HG03108 (cell line): Measurements from ENCODE around the gene MOB3A.
A peak's percentile ranks its signal among the peaks of the same experiment; 100 is the strongest.
"Not testable (repeated sequence)": the region's sequence is repeated elsewhere in the genome, so short reads cannot be mapped to it uniquely, and the experiment has no call there.

Experiments used
- ATAC-seq: cut with Tn5 transposase; IDR thresholded peaks from one replicate; pipeline ENCODE4 v1.9.1; 2021; ENCODE audit warnings: moderate library complexity; ENCODE audit not compliant: unreplicated experiment

Gene MOB3A

GRCh38 chr19:2096034-2096479 is at the start of gene MOB3A:
TSS of gene MOB3A (minus strand) at chr19:2096326. CDS start at chr19:2078560, 17,766 bp downstream.
- ATAC-seq: peak; percentile 28

DNA sequence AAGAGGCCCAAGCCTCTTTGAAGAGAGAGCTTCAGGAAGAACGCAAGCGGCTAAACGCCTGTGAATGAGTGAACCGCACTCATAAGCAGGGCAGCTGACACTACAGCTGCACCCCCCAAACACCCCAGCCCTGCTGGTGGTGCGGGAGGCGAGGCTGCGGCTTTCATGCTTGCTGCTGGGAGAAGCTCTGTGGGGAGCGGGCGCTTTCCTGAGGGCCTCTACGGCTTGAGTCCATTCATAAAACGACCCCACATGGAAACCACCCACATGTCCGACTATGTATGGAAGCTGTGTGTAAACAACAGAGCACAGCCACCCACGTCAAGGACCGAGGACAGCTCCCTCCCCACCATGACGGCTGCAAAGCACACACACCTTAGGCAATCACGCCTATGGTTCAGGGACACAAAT is 49.7 kb upstream of the MOB3A start:
- ATAC-seq: no peak

- no peak for ATAC-seq
Observed at GRCh38 chr19:2144190-2144589, 48.1 kb upstream of the MOB3A start.

GRCh38 chr19:2142173-2142829 is 46.2 kb upstream of the MOB3A start:
- no peak for ATAC-seq

DNA sequence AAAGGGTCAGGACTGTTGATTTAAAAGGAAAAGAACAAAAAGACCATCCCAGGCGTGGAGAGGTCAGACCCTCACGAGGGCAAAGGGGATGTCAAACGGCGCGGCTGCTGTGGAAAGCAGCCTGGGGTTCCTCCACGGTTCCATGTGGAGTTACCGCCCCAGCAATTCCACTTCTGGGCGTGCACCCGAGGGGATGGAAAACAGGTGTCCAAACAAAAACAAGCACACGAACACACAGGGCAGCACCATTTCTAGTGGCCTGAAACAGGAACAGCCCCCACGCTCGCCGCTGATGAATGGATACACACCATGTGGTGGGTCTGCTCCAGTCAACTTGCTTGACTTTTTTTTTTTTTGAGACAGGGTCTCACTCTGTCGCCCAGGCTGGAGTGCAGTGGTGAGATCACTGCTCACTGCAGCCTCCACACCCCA is 44.0 kb upstream of the MOB3A start:
- no peak for ATAC-seq

DNA sequence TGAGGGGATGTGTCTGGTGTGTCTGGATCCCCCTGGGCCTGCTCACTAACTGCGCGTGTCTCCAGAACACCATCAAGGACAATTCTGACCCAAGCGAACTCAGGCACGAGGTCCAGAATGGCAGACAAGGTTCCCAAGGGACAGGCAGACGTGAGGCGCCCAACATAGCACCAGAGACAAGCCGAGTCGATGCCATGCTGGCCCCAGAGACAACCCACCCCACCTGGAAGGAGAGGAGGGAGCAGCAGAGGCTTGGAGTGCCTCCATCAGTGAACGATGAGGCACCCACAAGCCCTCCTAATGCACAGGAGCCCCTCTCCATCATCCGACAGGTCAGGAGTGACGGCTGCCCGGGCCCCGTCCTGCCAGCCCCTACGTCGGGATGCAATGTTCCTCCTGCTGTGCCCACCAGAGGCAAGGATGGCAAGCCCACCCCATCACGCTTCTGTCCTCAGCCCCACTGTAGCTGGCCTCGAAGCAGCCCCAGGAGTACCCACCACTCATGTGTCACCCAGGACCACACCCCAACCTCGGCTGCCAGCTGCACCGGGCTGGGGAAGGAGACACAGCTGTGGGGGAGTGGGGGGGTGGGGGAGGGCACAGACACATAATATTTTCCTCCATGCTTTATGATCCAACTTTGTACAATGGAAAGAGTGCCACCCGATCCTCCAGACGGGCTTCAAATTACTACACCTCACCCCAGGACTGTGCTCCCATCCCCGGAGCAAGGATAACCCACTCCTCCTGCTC is 43.4 kb upstream of the MOB3A start:
- no peak for ATAC-seq

DNA sequence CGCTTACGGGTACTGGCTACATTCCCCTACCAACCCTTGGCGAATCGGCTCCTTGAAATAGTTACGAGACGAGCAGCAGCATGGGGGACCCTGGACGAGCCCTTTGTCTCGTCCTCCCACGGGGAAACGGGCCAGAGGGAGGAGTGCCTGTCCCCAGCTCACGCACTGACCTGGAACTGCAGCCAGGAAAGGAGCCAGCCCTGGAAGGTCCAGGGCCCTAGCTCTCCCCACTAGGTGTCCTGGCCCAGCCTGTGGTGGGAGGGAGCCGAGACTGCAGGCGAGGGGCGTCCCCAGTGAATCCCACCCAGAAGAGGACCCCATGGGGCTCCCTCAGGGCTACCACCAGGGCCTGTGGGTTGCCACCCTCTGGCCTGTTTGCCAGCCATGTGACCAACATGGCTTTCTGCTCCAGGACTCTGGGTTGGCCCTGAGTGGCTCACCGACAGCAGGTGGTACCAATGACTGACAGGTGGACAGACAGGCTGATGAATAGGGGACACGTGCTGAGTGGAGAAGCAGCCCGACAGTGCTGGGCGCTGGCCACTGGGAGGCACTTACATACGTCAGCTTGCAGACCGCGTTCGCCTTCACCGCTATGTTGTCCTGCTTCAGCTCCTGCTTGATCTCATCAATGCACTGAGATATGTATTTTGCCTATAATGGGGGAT is 42.1 kb upstream of the MOB3A start:
- ATAC-seq: no peak

- ATAC-seq: no peak
Observed at GRCh38 chr19:2136796-2137195, 40.7 kb upstream of the MOB3A start.

GRCh38 chr19:2135474-2136402 is 39.6 kb upstream of the MOB3A start:
- no peak for ATAC-seq

DNA sequence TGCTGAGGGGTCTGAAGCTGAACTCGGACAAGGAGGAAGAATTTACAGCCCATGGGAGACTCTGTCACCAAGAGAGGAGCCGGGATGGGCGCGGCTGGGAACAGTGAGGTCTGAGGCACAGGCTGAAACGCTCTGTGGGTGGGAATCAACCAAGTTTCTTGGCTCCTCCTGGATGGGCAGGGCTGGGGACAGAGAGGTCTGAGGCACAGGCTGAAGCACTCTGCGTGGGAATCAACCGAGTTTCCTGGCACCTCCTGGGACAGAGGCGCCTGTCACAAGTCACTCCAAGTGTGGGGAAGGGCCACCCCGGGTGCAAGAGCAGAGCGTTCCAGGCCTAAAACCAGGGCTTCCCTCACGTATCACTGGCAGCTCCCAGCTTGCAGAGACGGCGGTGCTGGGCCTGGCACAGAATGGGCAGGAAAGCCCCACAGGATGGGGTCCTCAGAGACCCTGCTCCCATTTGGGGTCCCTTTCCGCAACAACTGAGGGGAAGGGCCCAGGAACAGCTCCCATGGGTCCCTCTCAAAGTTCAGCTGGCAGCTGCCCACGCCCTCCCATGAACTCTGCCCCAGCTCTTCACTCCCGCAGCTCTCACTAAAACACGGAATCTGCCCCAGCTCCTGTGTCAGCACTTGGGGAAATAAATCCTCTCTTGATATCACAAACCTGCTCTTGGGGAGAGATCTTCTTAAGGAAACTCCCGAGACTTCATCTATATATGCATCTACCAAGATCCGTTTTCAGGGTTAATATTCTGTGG is 36.8 kb upstream of the MOB3A start:
- no peak for ATAC-seq

GRCh38 chr19:2132191-2132590 is 36.1 kb upstream of the MOB3A start:
- ATAC-seq: no peak

DNA sequence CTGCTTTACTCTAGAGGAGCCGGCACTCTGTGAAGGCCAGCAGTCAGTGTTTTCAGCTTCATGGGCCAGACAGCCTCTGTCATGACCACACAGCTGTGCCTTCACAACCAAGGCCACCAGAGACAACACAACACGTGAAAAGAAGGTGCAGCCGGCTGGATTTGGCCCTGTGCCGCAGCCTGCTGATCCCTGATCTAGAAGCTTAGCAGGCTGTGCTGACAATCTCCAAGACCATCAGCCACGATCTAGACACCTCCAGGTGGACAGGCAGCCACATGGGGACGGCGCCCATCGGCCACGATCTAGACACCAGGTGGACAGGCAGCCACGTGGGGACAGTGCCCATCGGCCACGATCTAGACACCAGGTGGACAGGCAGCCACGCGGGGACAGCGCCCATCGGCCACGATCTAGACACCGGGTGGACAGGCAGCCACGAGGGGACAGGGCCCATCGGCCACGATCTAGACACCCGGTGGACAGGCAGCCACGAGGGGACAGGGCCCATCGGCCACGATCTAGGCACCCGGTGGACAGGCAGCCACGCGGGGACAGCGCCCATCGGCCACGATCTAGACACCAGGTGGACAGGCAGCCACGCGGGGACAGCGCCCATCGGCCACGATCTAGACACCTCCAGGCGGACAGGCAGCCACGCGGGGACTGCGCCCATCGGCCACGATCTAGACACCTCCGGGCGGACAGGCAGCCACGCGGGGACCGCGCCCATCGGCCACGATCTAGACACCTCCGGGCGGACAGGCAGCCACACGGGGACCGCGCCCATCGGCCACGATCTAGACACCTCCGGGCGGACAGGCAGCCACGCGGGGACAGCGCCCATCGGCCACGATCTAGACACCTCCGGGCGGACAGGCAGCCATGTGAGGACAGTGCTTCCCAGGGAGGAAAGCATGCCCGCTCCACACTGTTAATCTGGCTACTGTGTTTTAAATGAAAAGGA is 35.2 kb upstream of the MOB3A start:
- not testable (repeated sequence) for ATAC-seq

GRCh38 chr19:2129892-2130770 is 34.0 kb upstream of the MOB3A start:
- ATAC-seq: no peak

DNA sequence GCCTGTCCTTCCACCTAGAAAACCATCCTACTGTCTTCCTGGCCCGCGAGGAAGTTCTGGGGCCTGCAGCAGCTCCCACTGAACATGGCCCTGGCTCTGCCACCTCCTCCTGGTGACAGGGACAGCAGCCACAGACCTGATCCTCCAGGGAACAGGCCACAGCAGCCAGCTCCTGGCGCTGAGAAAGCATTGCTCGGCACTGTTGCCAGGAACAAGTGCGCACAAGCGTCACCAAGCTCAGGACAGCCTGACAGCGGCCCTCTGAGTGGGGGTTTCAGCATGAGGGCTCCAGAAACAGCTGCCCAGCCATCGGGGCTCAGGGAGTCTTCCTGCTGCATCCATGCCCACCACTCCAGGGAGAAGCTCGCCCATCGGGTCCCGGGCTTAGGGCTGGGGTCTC is 33.4 kb upstream of the MOB3A start:
- ATAC-seq: no peak

DNA sequence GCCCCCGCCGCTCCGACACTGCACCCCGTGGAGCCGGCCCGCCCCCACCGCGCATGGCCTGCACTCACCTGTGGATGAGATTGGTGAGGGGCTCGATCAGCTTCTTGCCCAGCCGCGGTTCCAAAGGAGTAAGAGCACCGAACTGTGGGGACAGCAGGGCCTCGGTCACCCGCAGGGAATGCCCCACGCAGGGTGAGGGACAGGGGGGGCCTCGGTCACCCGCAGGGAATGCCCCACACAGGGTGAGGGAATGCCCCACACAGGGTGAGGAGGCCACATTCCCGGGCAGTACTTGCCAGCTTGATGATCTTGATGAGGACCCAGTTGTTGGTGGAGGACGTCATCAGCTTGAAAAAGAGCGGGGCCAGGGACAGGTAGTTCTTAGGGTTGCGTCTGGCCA is 32.9 kb upstream of the MOB3A start:
- ATAC-seq: no peak

DNA sequence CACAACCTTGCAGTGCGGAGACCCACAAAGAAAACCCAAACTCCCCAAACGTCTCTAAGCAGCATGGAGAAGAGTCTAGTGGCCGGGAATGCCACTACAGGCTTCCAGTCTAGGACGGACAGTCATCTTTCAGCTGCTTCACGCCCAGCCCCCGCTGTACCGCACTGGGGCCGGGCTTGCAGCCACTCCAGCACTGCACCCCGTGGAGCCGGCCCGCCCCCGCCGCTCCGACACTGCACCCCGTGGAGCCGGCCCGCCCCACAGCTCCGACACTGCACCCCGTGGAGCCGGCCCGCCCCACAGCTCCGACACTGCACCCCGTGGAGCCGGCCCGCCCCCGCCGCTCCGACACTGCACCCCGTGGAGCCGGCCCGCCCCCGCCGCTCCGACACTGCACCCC is 32.1 kb upstream of the MOB3A start:
- not testable (repeated sequence) for ATAC-seq

DNA sequence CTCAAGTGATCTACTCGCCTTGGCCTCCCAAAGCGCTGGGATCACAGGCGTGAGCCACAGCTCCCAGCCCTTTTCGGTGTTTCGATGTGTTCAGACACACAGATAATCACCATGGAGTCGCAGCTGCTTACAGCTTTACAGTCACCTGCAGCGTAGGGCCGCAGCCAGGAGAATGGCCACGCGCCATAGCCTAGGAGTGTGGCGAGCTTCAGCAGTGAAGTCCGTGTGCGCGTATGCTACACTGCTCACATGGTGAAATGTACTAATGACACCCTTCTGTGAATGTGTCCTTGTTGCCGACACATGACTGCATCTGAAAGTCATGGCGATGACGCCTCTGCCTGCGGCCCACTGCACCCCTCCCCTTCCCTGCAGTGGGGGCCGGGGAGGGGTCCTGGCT is 31.6 kb upstream of the MOB3A start:
- no peak for ATAC-seq
